IgD-negative memory B cell (primary cell): ENCODE measurements around the gene MYO18A. TPM values are rescaled to one million over a fixed set of nuclear protein-coding genes. Genes with fewer than 3 reads are reported as not detected.

Experiments
- H3K27ac Mint-ChIP-seq, 3 donors: one replicate each; pipeline ENCODE4 v1.8.0; 2020 to 2022; ENCODE audit warnings: mild to moderate bottlenecking in 3 of 3, mixed read lengths in 3 of 3, moderate library complexity in 1 of 3
- H3K27me3 Mint-ChIP-seq: one replicate; pipeline ENCODE4 v1.8.0; 2021; ENCODE audit warnings: mixed read lengths
- H3K36me3 Mint-ChIP-seq: one replicate; pipeline ENCODE4 v1.8.0; 2020; ENCODE audit warnings: mild to moderate bottlenecking, mixed read lengths
- H3K4me1 Mint-ChIP-seq, 3 donors: one replicate each; pipeline ENCODE4 v1.8.0; 2020 to 2022; ENCODE audit warnings: mixed read lengths in 3 of 3, mild to moderate bottlenecking in 1 of 3
- H3K4me3 Mint-ChIP-seq, 4 donors: one replicate each; pipeline ENCODE4 v1.8.0; 2020 to 2022; ENCODE audit warnings: mild to moderate bottlenecking in 4 of 4, mixed read lengths in 4 of 4, moderate library complexity in 3 of 4
- H3K9me3 Mint-ChIP-seq, 3 donors: one replicate each; pipeline ENCODE4 v1.8.0; 2020 to 2021; ENCODE audit warnings: mixed read lengths in 3 of 3, mild to moderate bottlenecking in 1 of 3
- polyA plus RNA-seq: library from polyadenylated mRNA; unstranded; fragments of 300-500 nt; fragmentation: Illumina TruSeq; gene quantifications from one replicate; pipeline ENCODE4 v1.2.3, GENCODE V29; 2021

Gene MYO18A
- polyA plus RNA-seq, 1 donor from 2014 or later, result 39.6 TPM

DNA sequence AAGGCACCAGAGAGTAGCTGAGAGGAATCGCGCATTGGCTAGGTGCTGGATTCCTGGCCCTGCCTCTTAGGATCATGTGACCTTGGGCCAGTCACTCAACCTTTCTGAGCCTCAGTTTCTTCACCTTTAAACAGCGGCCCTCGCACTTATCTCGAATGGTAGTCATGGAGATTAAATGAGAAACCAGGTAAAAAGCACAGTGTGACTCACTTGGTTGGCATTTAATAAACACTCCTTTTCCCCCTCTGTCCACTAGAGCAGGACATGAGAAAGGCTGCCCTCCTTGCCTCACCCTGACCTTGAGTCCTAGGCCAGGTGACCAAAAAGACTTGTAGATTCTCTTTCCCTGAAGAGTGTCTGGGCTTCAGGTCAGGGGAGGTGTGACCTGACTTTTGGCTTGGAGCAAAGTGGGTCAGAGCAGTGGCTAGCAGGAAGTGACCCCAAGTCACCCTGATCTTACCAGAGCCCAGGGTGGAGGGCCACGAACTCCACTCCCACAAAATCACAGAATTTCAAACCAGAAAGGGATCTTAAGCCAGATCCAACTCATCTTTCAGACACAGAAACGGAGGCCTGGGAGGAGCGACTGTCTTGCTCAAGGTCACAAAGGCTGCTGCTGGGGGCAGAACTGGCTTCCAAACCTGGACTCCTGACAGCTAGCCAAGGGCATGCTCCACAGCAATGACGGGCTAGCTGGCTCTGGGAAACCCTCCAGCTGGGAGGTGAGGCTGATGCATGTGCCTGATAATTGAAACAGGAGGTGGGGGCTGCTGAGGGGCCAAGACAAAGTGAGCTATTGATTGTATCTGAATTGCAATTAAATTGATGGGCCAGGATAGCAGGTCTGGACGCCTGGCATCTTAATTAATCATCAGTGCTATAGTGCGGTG, 72.0 kb downstream of the MYO18A start:
- Mint-ChIP-seq H3K27me3 (no peaks in the 10 kb centered on the region), H3K4me1 (peaks cover 0 to 4% (median 0%) of the 10 kb centered on the region in 3 donors), H3K27ac (no peak overlapping the region), H3K4me3 (no peak overlapping the region), H3K9me3 (no peaks in the 10 kb centered on the region), H3K36me3 (peaks cover 3% of the 10 kb centered on the region)

DNA sequence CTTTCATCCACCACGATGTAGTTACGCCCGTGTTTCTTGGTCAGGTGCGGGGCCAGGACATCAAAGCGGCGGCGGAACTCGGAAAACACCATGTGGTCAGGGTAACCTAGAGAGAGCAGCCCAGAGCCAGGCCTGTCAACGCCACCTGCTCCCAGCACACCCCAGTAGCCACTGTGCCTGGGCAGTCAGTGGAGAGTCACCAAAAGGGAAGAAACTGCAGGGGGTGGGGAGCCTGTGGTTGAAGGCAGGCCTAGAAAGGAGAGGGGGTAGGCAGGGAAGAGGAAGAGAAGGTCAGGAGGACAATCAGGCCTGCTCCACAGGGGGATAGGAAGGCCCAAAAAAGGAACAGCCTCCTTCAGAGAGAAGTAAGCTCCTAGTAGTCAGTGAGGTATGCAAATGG, 73.1 kb downstream of the MYO18A start:
- Mint-ChIP-seq H3K27ac (no peak overlapping the region), H3K9me3 (no peaks in the 10 kb centered on the region), H3K36me3 (peaks cover 3% of the 10 kb centered on the region), H3K27me3 (no peaks in the 10 kb centered on the region), H3K4me3 (no peak overlapping the region), H3K4me1 (peaks cover 0 to 4% (median 0%) of the 10 kb centered on the region in 3 donors)

DNA sequence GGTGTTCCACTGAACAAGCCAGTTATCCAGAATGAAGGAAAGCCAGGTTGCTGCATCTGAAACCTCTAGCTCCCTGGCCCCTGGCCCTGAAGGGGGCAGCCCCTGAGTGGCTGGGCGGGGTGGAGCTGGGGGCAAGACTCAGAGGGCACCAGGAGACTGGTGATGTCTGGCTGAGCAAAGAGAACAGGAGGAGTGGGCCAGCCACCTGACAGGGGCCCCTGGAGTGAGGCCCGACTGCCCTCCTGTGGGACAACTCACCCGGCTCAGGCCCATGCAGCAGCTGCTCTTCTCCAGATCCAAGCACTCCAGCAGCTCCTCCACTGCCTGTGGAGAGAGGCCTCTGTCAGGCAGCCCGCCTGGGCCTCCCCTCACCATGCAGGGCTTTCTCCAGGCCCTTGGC, 76.9 kb downstream of the MYO18A start:
- Mint-ChIP-seq H3K27ac (no peak overlapping the region), H3K4me3 (no peak overlapping the region), H3K27me3 (no peaks in the 10 kb centered on the region), H3K4me1 (no peaks in the 10 kb centered on the region), H3K9me3 (no peaks in the 10 kb centered on the region), H3K36me3 (no peaks in the 10 kb centered on the region)

DNA sequence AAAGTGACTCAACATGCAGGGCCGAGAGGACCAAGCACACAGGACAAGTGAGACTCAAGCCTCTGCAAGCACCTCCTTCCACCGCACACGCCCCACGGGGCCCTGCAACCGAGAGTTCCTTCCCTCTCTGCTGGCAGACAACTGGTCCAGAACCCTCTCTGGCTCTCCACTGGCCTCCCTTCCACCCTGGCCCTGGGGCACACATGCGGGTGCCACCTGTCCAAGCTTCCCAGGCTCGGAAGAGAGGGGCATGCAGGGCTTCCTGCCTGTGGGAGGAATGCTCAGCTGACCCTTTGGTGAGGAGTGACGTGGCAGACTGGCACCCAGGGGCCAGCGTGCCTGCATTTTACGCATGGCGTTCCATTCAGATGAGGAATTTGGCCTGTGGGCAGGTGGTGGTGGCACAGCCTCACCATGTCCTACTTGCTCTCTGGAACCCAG, 77.4 kb downstream of the MYO18A start:
- H3K27ac Mint-ChIP-seq, result no peak overlapping the region
- H3K27me3 Mint-ChIP-seq, result no peaks in the 10 kb centered on the region
- H3K9me3 Mint-ChIP-seq, result no peaks in the 10 kb centered on the region
- H3K36me3 Mint-ChIP-seq, result peaks cover under 1% of the 10 kb centered on the region
- H3K4me3 Mint-ChIP-seq, result no peak overlapping the region
- H3K4me1 Mint-ChIP-seq, result no peaks in the 10 kb centered on the region

DNA sequence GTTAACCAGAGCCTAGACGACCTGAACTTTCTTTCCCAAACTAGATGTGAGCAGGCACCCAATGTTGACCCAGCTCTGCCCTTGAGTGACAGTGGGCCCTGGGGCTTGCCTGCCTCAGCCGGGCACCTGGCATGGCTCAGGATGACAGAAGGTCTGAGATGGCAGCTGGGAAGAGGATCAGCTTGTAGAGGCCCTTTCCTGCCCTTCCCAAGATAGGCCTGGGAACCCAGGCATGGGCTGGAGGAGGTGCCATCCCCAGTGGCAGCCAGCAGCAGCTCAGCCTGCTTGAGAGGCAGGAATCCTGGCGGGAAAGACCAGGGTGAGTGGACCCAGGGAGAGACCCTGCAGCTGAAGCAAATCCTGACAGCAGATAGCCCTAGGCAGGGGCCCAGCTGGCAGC, 78.2 kb downstream of the MYO18A start:
- H3K4me3 Mint-ChIP-seq, result no peak overlapping the region
- no peaks in the 10 kb centered on the region for H3K4me1 Mint-ChIP-seq
- H3K36me3 Mint-ChIP-seq, result peaks cover 2% of the 10 kb centered on the region
- no peak overlapping the region for H3K27ac Mint-ChIP-seq
- no peaks in the 10 kb centered on the region for H3K27me3 Mint-ChIP-seq
- H3K9me3 Mint-ChIP-seq, result no peaks in the 10 kb centered on the region

DNA sequence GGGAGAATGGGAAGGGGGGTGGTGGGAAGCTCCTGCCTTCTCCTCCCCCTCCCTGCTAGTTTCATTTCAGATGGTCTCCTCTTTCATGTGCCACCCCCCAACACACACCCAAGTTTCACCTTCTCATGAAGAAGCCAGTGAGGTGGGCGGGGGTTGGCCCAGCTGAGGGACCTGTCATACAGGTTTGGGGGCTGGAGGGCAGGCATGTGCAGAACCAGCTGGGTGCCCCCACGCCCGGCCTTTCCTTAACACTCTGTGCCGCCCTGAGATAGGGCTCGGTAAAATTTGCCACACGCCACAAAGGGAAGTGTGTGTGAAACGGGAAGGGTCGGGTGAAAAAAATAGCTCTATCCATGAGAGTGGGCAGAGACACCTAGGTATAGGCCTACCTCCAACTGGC, 79.9 kb downstream of the MYO18A start:
- Mint-ChIP-seq H3K27ac (no peak overlapping the region), H3K36me3 (peaks cover 2% of the 10 kb centered on the region)

DNA sequence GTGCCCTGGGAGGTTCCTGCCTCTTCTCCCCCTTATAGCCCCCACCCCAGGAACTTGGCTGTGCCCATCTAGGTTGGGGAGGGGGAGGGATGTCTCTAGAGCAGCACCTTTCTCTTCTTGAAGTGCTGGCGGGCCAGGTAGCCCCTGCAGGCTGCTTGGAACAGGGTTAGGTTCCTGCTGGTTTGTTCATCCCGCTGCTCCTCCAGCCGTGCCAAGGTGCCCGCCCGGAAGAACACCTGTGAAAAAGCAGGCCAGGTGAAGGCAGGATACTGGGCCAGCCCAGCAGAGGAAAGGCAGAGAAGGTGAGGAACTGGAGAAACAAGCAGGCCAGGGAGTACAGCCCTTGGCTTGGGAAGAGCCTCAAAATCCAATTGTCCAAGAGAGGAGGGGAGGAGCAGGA, 80.7 kb downstream of the MYO18A start:
- Mint-ChIP-seq H3K36me3 (peaks cover 2% of the 10 kb centered on the region), H3K27ac (peak overlapping the region in 1 of 3 donors; percentile 53), H3K27me3 (no peaks in the 10 kb centered on the region), H3K4me3 (no peak overlapping the region), H3K9me3 (no peaks in the 10 kb centered on the region), H3K4me1 (peaks cover 0 to 1% (median 0%) of the 10 kb centered on the region in 3 donors)

More for the DNA sequence above, 79.9 kb downstream of the MYO18A start:
- no peaks in the 10 kb centered on the region for H3K9me3 Mint-ChIP-seq
- peaks cover 0 to 1% (median 0%) of the 10 kb centered on the region in 3 donors for H3K4me1 Mint-ChIP-seq
- no peak overlapping the region for H3K4me3 Mint-ChIP-seq
- H3K27me3 Mint-ChIP-seq, result no peaks in the 10 kb centered on the region

DNA sequence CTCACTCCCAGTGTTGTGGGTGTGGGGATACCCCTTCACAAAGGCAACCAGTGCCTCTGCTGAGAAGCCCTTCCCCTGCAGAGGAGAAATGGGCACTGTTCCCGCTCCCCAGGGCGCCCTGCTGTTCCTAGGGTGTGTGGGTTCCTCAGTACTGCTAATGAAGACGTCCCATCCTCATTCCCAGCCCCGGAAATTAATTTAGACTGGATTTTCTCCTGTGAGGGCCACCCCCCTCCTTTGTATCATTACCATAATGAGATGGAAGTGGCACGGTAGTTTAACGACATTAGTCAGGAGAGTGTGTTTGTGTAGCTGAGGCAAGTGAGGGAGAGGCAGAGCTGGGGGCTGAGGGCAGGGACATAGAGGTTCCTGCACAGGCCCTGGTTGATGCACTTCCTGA, 84.1 kb downstream of the MYO18A start:
- Mint-ChIP-seq H3K9me3 (no peaks in the 10 kb centered on the region), H3K4me1 (peaks cover 0 to 1% (median 0%) of the 10 kb centered on the region in 3 donors), H3K4me3 (no peak overlapping the region), H3K36me3 (peaks cover 4% of the 10 kb centered on the region), H3K27ac (peak overlapping the region in 2 of 3 donors; percentile 57 to 86), H3K27me3 (no peaks in the 10 kb centered on the region)

DNA sequence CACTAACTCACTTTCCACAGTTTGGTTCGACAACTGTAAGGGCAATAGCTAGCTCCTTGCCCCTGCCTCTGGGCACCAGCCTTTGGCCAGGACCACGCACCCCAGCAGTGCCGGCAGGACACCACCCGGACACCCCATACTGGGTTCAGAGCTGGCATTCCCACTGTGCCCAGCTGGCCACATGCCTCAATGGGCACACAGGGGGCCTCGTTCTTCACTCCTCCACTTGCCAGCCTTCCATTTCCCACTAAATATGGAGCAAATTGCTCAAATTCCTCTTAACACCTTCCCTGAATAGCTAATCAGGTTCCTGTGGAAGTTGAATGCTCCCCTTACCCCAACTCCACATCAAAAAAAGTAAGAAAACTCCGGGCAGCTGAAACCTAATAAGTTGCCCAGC, 84.8 kb downstream of the MYO18A start:
- Mint-ChIP-seq H3K27ac (peak overlapping the region in 1 of 3 donors; percentile 57), H3K36me3 (peaks cover 4% of the 10 kb centered on the region), H3K9me3 (no peaks in the 10 kb centered on the region), H3K4me1 (peaks cover 0 to 1% (median 0%) of the 10 kb centered on the region in 3 donors), H3K27me3 (no peaks in the 10 kb centered on the region), H3K4me3 (no peak overlapping the region)

DNA sequence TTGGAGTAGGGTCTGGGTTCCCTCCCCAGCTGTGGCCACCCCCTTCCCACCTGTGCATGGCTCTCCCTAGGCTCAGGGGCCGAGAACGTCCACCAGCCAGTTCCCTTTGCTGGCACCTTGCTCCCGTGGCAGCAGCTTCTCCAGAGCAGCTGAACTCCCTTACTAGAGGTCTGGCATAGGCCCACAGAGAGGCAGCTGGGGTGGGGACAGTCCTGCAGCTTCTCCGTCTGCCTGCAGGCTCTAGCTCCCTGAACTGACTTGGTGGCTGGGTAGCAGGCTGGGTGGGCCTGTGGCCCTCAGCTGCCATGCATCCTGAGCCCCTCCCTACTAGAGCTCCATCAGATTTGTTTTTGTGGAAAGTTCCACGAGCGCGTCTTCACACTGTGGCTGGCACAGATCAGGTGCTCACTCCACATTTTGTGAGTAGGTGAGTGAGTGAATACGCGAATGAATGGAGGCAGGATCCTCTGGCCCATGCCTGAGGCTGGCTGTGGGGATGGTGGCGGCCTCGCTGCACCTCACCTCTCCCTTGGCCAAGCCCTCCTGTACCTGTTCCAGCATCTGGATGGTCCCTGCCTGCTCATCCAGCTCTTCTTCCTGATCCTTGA, 86.0 kb downstream of the MYO18A start:
- Mint-ChIP-seq H3K4me3 (no peak overlapping the region), H3K36me3 (peaks cover 4% of the 10 kb centered on the region), H3K27me3 (no peaks in the 10 kb centered on the region), H3K9me3 (no peaks in the 10 kb centered on the region), H3K27ac (peak overlapping the region in 1 of 3 donors; percentile 51), H3K4me1 (peaks cover 0 to 1% (median 0%) of the 10 kb centered on the region in 3 donors)

DNA sequence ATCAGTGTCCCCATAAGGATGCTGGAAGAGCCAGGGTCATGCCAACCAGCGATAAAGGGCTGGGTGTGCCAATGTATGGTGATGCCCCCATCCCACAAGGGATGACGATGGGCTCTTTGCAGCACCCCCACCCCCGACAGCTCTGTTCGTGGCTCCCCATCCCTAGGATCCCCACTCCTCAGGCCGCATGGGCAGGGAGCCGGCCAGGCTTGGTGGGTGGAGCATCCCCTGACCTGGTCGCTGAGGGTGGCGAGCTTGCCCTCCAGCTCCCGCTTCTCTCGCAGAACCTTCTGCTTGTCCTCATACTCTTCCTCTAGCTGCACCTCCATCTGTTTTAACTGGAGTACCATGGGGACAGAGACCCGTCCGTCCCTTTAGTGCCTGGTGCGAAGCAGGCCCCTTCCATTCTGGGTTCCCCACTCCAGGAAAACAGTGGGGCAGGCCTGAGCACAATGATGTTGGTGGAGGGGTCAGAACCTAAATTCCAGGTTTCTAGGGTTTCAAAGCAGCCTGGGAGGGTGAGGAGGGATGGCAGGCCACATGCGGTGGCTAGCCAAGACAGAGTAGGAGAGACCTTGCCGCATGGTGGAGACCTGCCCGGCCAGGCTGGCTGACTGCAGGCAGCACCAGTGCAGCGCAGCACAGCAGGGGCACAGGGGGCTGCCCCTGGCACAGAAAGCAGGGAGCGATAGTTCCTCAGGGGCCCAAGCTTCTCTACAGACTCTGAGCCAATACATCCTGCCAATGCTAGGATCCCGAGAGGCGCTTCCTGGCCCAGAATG, 86.9 kb downstream of the MYO18A start:
- Mint-ChIP-seq H3K36me3 (peaks cover 4% of the 10 kb centered on the region), H3K4me1 (peaks cover 0 to 1% (median 0%) of the 10 kb centered on the region in 3 donors), H3K9me3 (no peaks in the 10 kb centered on the region), H3K27me3 (no peaks in the 10 kb centered on the region), H3K4me3 (no peak overlapping the region), H3K27ac (peak overlapping the region in 1 of 3 donors; percentile 51)

DNA sequence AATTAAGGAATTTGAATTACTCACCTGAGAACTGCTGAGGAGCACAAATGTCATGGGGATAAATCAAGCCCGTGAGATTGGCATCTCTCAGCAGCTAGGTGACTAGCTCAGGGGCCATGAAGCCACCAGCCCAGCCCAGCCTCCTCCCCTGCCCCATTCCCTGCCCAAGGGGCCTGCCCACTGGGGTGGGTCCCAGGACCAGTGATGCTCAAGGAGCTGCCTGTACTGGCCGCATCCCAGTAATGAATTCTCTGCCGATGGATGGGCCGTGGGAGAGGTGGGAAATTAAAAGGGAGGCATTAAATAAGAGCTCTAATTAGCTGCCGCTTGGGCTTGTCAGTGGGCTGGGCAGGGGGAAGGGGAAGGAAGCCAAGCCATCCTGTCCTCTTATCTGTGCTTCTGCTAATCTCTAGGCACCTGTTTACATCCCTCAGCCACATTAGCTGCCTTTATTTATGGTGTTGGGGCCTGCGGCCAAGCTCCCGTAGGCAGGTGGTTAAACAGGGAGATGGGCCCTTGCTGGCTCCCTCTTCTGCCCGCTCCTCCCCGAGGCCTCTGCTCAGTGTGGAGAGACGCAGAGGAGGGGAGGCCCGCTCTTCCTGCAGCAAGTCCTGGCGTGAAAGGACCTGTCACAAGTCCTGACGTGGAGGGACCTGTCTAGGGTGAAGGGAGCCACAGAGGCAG, 88.5 kb downstream of the MYO18A start:
- H3K9me3 Mint-ChIP-seq, result no peaks in the 10 kb centered on the region
- no peak overlapping the region for H3K4me3 Mint-ChIP-seq
- H3K4me1 Mint-ChIP-seq, result peaks cover 0 to 1% (median 0%) of the 10 kb centered on the region in 3 donors
- H3K36me3 Mint-ChIP-seq, result peaks cover 3% of the 10 kb centered on the region
- no peak overlapping the region for H3K27ac Mint-ChIP-seq
- no peaks in the 10 kb centered on the region for H3K27me3 Mint-ChIP-seq

DNA sequence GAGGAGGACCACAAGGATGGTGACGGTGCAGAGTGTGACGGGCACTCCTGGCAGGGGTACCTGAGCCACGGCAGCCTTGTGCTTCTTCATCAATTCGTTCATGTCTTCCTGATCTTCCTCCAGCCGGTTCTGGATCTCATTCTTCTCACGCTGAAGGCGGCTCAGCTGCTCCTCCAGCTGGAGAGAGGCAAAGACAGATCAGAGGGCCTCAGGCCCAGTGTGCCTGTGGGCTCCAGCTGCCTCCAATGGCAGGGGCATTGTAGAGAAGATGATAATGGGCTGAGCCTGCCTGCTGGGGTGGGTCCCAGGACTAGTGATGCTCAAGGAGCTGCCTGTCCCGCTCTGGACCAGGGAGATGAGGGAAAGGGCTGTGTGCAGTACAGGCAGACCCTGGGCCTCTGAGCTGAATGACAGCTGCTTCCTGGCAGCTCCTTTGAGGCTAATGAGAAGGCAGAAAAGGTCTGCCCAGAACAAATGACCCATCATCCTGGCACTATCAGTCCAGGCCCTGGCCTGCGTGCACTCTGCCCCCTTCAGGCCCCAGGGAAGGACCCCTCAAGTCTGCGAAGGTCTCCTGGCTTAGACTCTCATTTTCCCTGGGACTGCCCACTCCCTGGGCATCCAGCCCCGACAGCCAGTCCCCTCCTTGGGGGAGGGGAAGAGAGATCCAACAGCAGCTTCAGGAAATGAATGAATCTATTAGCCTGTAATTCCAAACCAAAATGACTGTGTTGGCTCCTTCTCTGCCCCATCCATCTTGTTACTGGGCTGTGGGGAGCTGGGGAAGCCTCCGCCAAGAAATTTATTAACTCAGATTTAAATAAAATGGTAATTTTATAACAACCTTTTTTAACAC, 89.2 kb downstream of the MYO18A start:
- no peak overlapping the region for H3K4me3 Mint-ChIP-seq
- peaks cover 3% of the 10 kb centered on the region for H3K36me3 Mint-ChIP-seq

DNA sequence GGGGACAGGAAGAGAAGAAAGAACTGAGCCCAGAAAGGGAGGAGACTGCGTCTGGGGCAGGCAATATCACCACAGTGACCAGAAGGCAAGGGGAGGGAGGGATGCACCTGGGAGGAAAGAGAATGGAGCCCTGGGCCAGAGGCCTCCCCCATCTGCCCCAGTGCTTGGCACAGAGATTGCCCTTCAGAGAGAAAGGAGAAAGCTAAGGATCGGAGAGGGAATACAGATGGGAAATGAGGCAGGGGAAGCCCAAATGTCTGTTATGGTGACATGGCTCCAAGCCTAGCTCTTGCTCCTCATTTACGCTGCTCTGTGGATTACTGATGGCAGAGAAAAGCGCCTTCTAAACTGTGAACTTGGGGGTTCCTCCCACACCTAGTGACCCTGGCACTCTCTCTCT, 90.1 kb downstream of the MYO18A start:
- Mint-ChIP-seq H3K4me3 (no peak overlapping the region), H3K4me1 (no peaks in the 10 kb centered on the region), H3K9me3 (no peaks in the 10 kb centered on the region), H3K27me3 (no peaks in the 10 kb centered on the region), H3K27ac (no peak overlapping the region), H3K36me3 (peaks cover 3% of the 10 kb centered on the region)

More for the DNA sequence above, 89.2 kb downstream of the MYO18A start:
- Mint-ChIP-seq H3K4me1 (peaks cover 0 to 1% (median 0%) of the 10 kb centered on the region in 3 donors), H3K9me3 (no peaks in the 10 kb centered on the region), H3K27me3 (no peaks in the 10 kb centered on the region), H3K27ac (no peak overlapping the region)
